SIG-M5 (cell line): ENCODE results near the gene NRCAM.

Source experiments
- DNase-seq: peaks from one replicate; lab custom pipeline; 2025; lab: John Stamatoyannopoulos, UW

The NRCAM gene

GRCh38 chr7:108128514-108128913 is 327.7 kb downstream of the NRCAM start:
- no peak for DNase-seq

GRCh38 chr7:108127461-108127860 is 328.8 kb downstream of the NRCAM start:
- DNase-seq = no peak

- no peak for DNase-seq
Observed at GRCh38 chr7:108124820-108125219, 331.4 kb downstream of the NRCAM start.

- DNase-seq = no peak
Observed at GRCh38 chr7:108122181-108122580, 334.1 kb downstream of the NRCAM start.

GRCh38 chr7:108120933-108121332 is 335.3 kb downstream of the NRCAM start:
- no peak for DNase-seq

GRCh38 chr7:108120196-108120595 is 336.0 kb downstream of the NRCAM start:
- no peak for DNase-seq

GRCh38 chr7:108118959-108119358 is 337.3 kb downstream of the NRCAM start:
- no peak for DNase-seq

GRCh38 chr7:108114117-108114841 is 342.0 kb downstream of the NRCAM start:
- no peak for DNase-seq

GRCh38 chr7:108112683-108113082 is 343.6 kb downstream of the NRCAM start:
- DNase-seq = no peak

GRCh38 chr7:108109221-108109908 is 346.9 kb downstream of the NRCAM start:
- DNase-seq = no peak

GRCh38 chr7:108108131-108108530 is 348.1 kb downstream of the NRCAM start:
- no peak for DNase-seq

- no peak for DNase-seq
Observed at GRCh38 chr7:108104324-108104723, 351.9 kb downstream of the NRCAM start.

GRCh38 chr7:108103558-108104298 is 352.5 kb downstream of the NRCAM start:
- no peak for DNase-seq

- no peak for DNase-seq
Observed at GRCh38 chr7:108102671-108103312, 353.4 kb downstream of the NRCAM start.

- no peak for DNase-seq
Observed at GRCh38 chr7:108101759-108102158, 354.5 kb downstream of the NRCAM start.

GRCh38 chr7:108099713-108100112 is 356.5 kb downstream of the NRCAM start:
- DNase-seq = no peak

- DNase-seq = no peak
Observed at GRCh38 chr7:108097703-108098102, 358.5 kb downstream of the NRCAM start.
